ENCODE results near the gene RHOG. TPM values are rescaled to one million over a fixed set of nuclear protein-coding genes. Genes with fewer than 3 reads are reported as not detected.

RHOG gene
- total and polyA plus RNA-seq, 9 of the 15 experiments (the other 6 are each of a cell fraction or from before 2014, with no cell fraction given): 22.6 to 162 (median 80.3) TPM

- Histone ChIP-seq H4K20me1 (replicated peaks; ENCODE audit: control insufficient read depth, insufficient read depth, low read length) (peaks cover 27% of the 10 kb centered on the region), H2AFZ (ENCODE audit: low read depth, low read length) (no peak overlapping the region), H3K9me3 (replicated peaks; ENCODE audit: control insufficient read depth, insufficient read depth, low read depth, low read length) (no peaks in the 10 kb centered on the region), H3K79me2 (ENCODE audit: control insufficient read depth, insufficient read depth, low read length) (peaks cover 90% of the 10 kb centered on the region), H3K9ac (ENCODE audit: insufficient read depth in 1 of 2, low read depth in 2 of 2, low read length in 2 of 2) (no peak overlapping the region), H3K27me3 (ENCODE audit: control insufficient read depth in 2 of 2, insufficient read depth in 2 of 2, low read length in 2 of 2) (no peaks in the 10 kb centered on the region), H3K9me1 (ENCODE audit: control insufficient read depth, insufficient read depth, low read length) (no peaks in the 10 kb centered on the region), H3K27ac (ENCODE audit: extremely low read depth, low read depth, low read length) (peak overlapping the region; percentile 38; the same call in 1 of the 3 replicates), H3K4me2 (ENCODE audit: insufficient read depth, low read length) (no peak overlapping the region; the same call in 1 of the 2 replicates), H3K4me1 (replicated peaks in 1 of 2; ENCODE audit: control insufficient read depth in 2 of 2, insufficient read depth in 2 of 2, low read length in 2 of 2) (peaks cover 13 to 59% of the 10 kb centered on the region in 2 experiments), H3K4me3 (no peak overlapping the region), H3K36me3 (ENCODE audit: control insufficient read depth, insufficient read depth, low read length) (no peaks in the 10 kb centered on the region)
- BruUV-seq (replicated peaks): no TSS peak
- FAIRE-seq (no peak), ATAC-seq (0 out of 3 replicates have a peak, but pooled peaks have one; percentile 11), DNase-seq (ENCODE audit: extremely low read depth in 1 of 4, low spot score in 3 of 4) (no peak)
- CTCF ChIA-PET (ENCODE audit: low intra/inter-chr PET ratio): interaction anchor here (0.6 kb wide), 1 partner anchor 11 kb away, joined by 3 read pairs; no protein-coding TSS in a partner anchor
- intact Hi-C loops (cut with micrococcal nuclease): no loop called here
- 49% methylated on average over 4 of the region's 4 CpGs for WGBS (ENCODE audit: insufficient coverage, low coverage, missing lambda C conversion rate)
- POLR2A ChIA-PET: interaction anchor here (0.7 to 5.2 kb wide), 7 partner anchors 9 to 162 kb away, joined by 3 to 34 read pairs (median 6); partner anchors contain the start of gene STIM1
- in situ Hi-C loops (cut with MboI): no loop called here
- TF ChIP-seq NRF1 (conservative IDR thresholded peaks at IDR 0.05 in 1 of 2, IDR thresholded peaks at IDR 0.05 in 1 of 2): no peak
- no peak for TF ChIP-seq ZFP30 (CRISPR knock-in tag; IDR thresholded peaks at IDR 0.05; ENCODE audit: borderline replicate concordance)
- peak; percentile 24; the same call in 1 of the 2 replicates for TF ChIP-seq TAL1 (IDR thresholded peaks at IDR 0.05)
- TF ChIP-seq BRD9 (IDR thresholded peaks at IDR 0.05; ENCODE audit: low read depth, partially characterized antibody): no peak
- no peak for TF ChIP-seq ZBTB12 (CRISPR knock-in tag; IDR thresholded peaks at IDR 0.05)
- no peak for TF ChIP-seq EZH2 (IDR thresholded peaks at IDR 0.05; ENCODE audit: borderline replicate concordance, low read depth, low read length)
- no peak for TF ChIP-seq CHD2 (IDR thresholded peaks at IDR 0.05; ENCODE audit: low read depth, low read length)
- no peak for TF ChIP-seq ZFX (CRISPR knock-in tag; IDR thresholded peaks at IDR 0.05)
- TF ChIP-seq TCF3 (CRISPR knock-in tag; IDR thresholded peaks at IDR 0.05): 0 out of 2 replicates have a peak, but pooled peaks have one; percentile 16
- peak; percentile 47; the same call in 1 of the 2 replicates for TF ChIP-seq SOX6 (IDR thresholded peaks at IDR 0.05)
- no peak for TF ChIP-seq THAP7 (CRISPR knock-in tag; IDR thresholded peaks at IDR 0.05)
- no peak for TF ChIP-seq SRSF1 (IDR thresholded peaks at IDR 0.05; ENCODE audit: low read depth, low read length)
- TF ChIP-seq PKNOX1 (IDR thresholded peaks at IDR 0.05): 0 out of 2 replicates have a peak, but pooled peaks have one; percentile 21
- peak; percentile 37 for TF ChIP-seq CBFA2T3 (IDR thresholded peaks at IDR 0.05)
Measured at GRCh38 chr11:3879216-3879966, 38.6 kb upstream of the RHOG start.

All from K562 (cell line).